ENCODE measurements around the gene AFAP1.

Gene AFAP1

GRCh38 chr4:7808752-7809151, 130.9 kb downstream of the AFAP1 start:
- Histone ChIP-seq H3K9ac (no peak overlapping the region), H3K79me2 (ENCODE audit: insufficient read depth, low read depth) (no peaks in the 10 kb centered on the region), H3K4me3 (IDR thresholded peaks at IDR 0.05; ENCODE audit: insufficient read depth, low read depth, low read length) (no peak overlapping the region), H4K20me1 (ENCODE audit: insufficient read depth) (no peaks in the 10 kb centered on the region), H3K27me3 (ENCODE audit: insufficient read depth, low read depth) (no peaks in the 10 kb centered on the region), H3K4me1 (ENCODE audit: low read depth, poor library complexity, severe bottlenecking) (no peaks in the 10 kb centered on the region), H2AFZ (ENCODE audit: low read depth) (no peak overlapping the region), H3K4me2 (no peak overlapping the region), H3K27ac (no peak overlapping the region), H3K36me3 (ENCODE audit: insufficient read depth) (no peaks in the 10 kb centered on the region)
- TF ChIP-seq CTCF (conservative IDR thresholded peaks at IDR 0.05; ENCODE audit: low read depth, low read length), result no peak

- no peaks in the 10 kb centered on the region for H3K4me1 ChIP-seq (ENCODE audit: low read depth, poor library complexity, severe bottlenecking)
- H2AFZ ChIP-seq (ENCODE audit: low read depth), result no peak overlapping the region
- no peaks in the 10 kb centered on the region for H3K27me3 ChIP-seq (ENCODE audit: insufficient read depth, low read depth)
- H3K79me2 ChIP-seq (ENCODE audit: insufficient read depth, low read depth), result no peaks in the 10 kb centered on the region
- no peak overlapping the region for H3K4me3 ChIP-seq (IDR thresholded peaks at IDR 0.05; ENCODE audit: insufficient read depth, low read depth, low read length)
- H3K36me3 ChIP-seq (ENCODE audit: insufficient read depth), result no peaks in the 10 kb centered on the region
- H3K9ac ChIP-seq, result no peak overlapping the region
- no peak for TF ChIP-seq CTCF (conservative IDR thresholded peaks at IDR 0.05; ENCODE audit: low read depth, low read length)
- no peak overlapping the region for H3K4me2 ChIP-seq
- H4K20me1 ChIP-seq (ENCODE audit: insufficient read depth), result no peaks in the 10 kb centered on the region
- no peak overlapping the region for H3K27ac ChIP-seq
Observed at GRCh38 chr4:7808181-7808580, 131.5 kb downstream of the AFAP1 start.

GRCh38 chr4:7807351-7807921, 132.2 kb downstream of the AFAP1 start:
- no peak overlapping the region for H3K27ac ChIP-seq

GRCh38 chr4:7806338-7807090, 133.1 kb downstream of the AFAP1 start:
- Histone ChIP-seq H3K27ac (no peak overlapping the region), H3K36me3 (ENCODE audit: insufficient read depth) (no peaks in the 10 kb centered on the region), H2AFZ (ENCODE audit: low read depth) (no peak overlapping the region), H3K4me2 (no peak overlapping the region), H3K27me3 (ENCODE audit: insufficient read depth, low read depth) (no peaks in the 10 kb centered on the region), H3K9ac (no peak overlapping the region), H4K20me1 (ENCODE audit: insufficient read depth) (no peaks in the 10 kb centered on the region), H3K4me3 (IDR thresholded peaks at IDR 0.05; ENCODE audit: insufficient read depth, low read depth, low read length) (no peak overlapping the region), H3K4me1 (ENCODE audit: low read depth, poor library complexity, severe bottlenecking) (no peaks in the 10 kb centered on the region), H3K79me2 (ENCODE audit: insufficient read depth, low read depth) (no peaks in the 10 kb centered on the region)
- no peak for TF ChIP-seq CTCF (conservative IDR thresholded peaks at IDR 0.05; ENCODE audit: low read depth, low read length)

More at GRCh38 chr4:7807351-7807921, 132.2 kb downstream of the AFAP1 start:
- no peaks in the 10 kb centered on the region for H3K4me1 ChIP-seq (ENCODE audit: low read depth, poor library complexity, severe bottlenecking)
- no peak for TF ChIP-seq CTCF (conservative IDR thresholded peaks at IDR 0.05; ENCODE audit: low read depth, low read length)
- no peaks in the 10 kb centered on the region for H4K20me1 ChIP-seq (ENCODE audit: insufficient read depth)
- H3K36me3 ChIP-seq (ENCODE audit: insufficient read depth), result no peaks in the 10 kb centered on the region
- H3K9ac ChIP-seq, result no peak overlapping the region
- no peak overlapping the region for H3K4me3 ChIP-seq (IDR thresholded peaks at IDR 0.05; ENCODE audit: insufficient read depth, low read depth, low read length)
- H2AFZ ChIP-seq (ENCODE audit: low read depth), result no peak overlapping the region
- no peaks in the 10 kb centered on the region for H3K27me3 ChIP-seq (ENCODE audit: insufficient read depth, low read depth)
- no peaks in the 10 kb centered on the region for H3K79me2 ChIP-seq (ENCODE audit: insufficient read depth, low read depth)
- H3K4me2 ChIP-seq, result no peak overlapping the region
